Progenitor cell of endocrine pancreas (in vitro differentiated cells): Measurements from ENCODE around the gene C2orf81. TPM values are rescaled to one million over a fixed set of nuclear protein-coding genes. Genes with fewer than 3 reads are reported as not detected.

ENCODE experiments used
- DNase-seq: peaks from one replicate; pipeline ENCODE4 v3.0.0; 2021; ENCODE audit warnings: low spot score; ENCODE audit not compliant: unreplicated experiment
- H3K27ac Mint-ChIP-seq: 2 replicates; pipeline ENCODE4 v1.8.0; 2021; ENCODE audit warnings: mild to moderate bottlenecking, moderate library complexity, mixed read lengths
- H3K27me3 Mint-ChIP-seq: 2 replicates; pipeline ENCODE4 v1.8.0; 2021; ENCODE audit warnings: mixed read lengths
- H3K36me3 Mint-ChIP-seq: 2 replicates; pipeline ENCODE4 v1.8.0; 2022; ENCODE audit warnings: mixed read lengths; ENCODE audit not compliant: insufficient read depth
- H3K4me1 Mint-ChIP-seq: 2 replicates; pipeline ENCODE4 v1.8.0; 2021; ENCODE audit warnings: low read depth, mixed read lengths
- H3K4me3 Mint-ChIP-seq: 2 replicates; pipeline ENCODE4 v1.8.0; 2021; ENCODE audit warnings: low read depth, mild to moderate bottlenecking, moderate library complexity, mixed read lengths
- H3K9me3 Mint-ChIP-seq: 2 replicates; pipeline ENCODE4 v1.8.0; 2021; ENCODE audit warnings: low read depth, mixed read lengths
- total RNA-seq: library from RNA; stranded (reverse); gene quantifications from 2 replicates; pipeline ENCODE4 v1.2.1, GENCODE V29; 2021
- TF ChIP-seq, protein P1 (sequence below): fragments of 200-600 bp; sonication (generic); IDR thresholded peaks from one replicate; pipeline ENCODE4 v1.5.0; 2021; ENCODE audit warnings: antibody characterized with exemption, mild to moderate bottlenecking; ENCODE audit not compliant: unreplicated experiment

Gene C2orf81
- total RNA-seq, 1 donor from 2014 or later, result 13.4 TPM

DNA sequence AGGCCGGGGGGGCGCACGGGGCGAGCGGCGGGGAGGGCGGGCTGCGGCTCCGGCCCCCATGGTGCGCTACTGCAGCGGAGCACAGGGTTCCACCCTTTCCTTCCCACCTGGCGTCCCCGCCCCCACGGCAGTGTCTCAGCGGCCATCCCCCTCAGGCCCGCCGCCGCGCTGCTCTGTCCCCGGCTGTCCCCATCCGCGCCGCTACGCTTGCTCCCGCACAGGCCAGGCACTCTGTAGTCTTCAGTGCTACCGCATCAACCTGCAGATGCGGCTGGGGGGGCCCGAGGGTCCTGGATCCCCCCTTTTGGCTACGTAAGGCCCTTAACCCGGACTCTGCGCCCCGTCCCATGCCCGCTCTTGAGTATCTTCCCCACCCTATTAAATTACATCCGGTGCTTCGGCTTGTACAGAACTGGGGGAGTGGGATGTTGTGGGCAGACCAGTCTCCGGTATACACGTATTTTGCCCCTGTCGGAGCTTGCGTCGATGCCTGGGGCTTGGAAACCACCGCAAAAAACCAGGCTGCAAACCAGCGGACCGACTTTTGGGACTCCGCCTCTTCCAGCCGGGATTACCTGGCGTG is 36.2 kb upstream of the C2orf81 start:
- peak overlapping the region; percentile 89 for H3K4me3 Mint-ChIP-seq
- H3K9me3 Mint-ChIP-seq, result no peaks in the 10 kb centered on the region
- peaks cover 1% of the 10 kb centered on the region for H3K36me3 Mint-ChIP-seq
- peak; percentile 67 for DNase-seq
- H3K27ac Mint-ChIP-seq, result peak overlapping the region; percentile 99
- TF ChIP-seq, protein P1, sequence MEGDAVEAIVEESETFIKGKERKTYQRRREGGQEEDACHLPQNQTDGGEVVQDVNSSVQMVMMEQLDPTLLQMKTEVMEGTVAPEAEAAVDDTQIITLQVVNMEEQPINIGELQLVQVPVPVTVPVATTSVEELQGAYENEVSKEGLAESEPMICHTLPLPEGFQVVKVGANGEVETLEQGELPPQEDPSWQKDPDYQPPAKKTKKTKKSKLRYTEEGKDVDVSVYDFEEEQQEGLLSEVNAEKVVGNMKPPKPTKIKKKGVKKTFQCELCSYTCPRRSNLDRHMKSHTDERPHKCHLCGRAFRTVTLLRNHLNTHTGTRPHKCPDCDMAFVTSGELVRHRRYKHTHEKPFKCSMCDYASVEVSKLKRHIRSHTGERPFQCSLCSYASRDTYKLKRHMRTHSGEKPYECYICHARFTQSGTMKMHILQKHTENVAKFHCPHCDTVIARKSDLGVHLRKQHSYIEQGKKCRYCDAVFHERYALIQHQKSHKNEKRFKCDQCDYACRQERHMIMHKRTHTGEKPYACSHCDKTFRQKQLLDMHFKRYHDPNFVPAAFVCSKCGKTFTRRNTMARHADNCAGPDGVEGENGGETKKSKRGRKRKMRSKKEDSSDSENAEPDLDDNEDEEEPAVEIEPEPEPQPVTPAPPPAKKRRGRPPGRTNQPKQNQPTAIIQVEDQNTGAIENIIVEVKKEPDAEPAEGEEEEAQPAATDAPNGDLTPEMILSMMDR, result no peak
- H3K4me1 Mint-ChIP-seq, result peaks cover 33% of the 10 kb centered on the region
- H3K27me3 Mint-ChIP-seq, result peaks cover 4% of the 10 kb centered on the region

DNA sequence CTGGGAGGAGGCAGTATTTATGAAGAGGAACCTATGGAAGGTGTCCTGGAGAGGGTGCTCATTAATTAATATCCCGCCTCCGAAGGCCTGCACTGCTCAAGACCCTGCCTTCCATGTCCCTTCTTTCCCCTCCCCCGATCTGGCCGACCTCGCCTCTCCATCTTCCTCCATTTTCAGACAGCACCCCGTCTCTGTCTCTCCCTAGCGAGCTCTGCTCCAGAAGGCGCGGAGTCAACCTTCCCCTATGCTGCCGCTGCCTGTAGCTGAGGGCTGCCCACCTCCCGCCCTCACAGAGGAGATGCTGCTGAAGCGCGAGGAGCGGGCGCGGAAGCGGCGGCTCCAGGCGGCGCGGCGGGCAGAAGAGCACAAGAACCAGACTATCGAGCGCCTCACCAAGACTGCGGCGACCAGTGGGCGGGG is 35.7 kb upstream of the C2orf81 start:
- TF ChIP-seq, protein P1, result no peak
- H3K27ac Mint-ChIP-seq, result peak overlapping the region; percentile 96
- peaks cover 33% of the 10 kb centered on the region for H3K4me1 Mint-ChIP-seq
- peaks cover 4% of the 10 kb centered on the region for H3K27me3 Mint-ChIP-seq
- no peak for DNase-seq
- peaks cover 1% of the 10 kb centered on the region for H3K36me3 Mint-ChIP-seq
- no peaks in the 10 kb centered on the region for H3K9me3 Mint-ChIP-seq
- peak overlapping the region; percentile 89 for H3K4me3 Mint-ChIP-seq

DNA sequence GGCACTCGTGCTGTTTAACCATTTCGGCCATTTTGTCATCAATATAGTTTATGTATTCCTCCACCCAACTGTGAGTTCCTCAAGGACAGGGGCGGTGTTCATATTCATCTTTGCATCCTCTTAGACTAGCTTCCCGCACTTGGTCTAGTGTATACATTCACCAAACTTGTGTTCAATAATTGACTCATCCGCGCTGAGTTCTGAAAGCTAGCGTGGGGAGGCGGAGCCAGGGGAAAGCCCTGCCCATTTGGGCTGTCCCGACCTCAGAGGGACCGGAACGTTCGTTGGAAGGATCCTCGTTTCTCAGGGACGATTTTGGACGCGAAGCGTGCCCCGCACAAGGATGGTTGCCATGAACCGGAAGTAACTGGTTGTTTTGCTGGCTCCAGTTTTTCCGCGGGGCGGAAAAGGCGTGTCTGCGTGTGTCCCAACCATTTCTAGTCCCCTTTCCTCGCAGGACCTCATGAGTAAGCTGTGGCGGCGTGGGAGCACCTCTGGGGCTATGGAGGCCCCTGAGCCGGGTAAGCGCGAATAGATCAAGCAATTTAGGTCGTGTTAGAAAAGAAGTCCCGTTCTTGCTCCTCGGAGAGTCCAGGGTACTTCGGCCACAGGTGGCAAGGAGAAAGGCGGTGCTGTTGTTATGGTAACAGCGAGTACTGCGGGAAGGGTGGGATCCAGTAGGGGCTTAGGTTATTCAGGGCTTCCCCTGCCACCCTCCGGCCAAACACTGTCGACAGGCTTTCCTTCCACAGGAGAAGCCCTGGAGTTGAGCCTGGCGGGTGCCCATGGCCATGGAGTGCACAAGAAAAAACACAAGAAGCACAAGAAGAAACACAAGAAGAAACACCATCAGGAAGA is 33.5 kb upstream of the C2orf81 start, which contains the start of gene INO80B:
INO80B (plus strand) TSS at position 434 of the 858 bp plus-strand sequence; CDS start at position 464, 30 bp downstream.
- peak within 1 kb of the TSS; percentile 89 for H3K4me3 Mint-ChIP-seq
- H3K27me3 Mint-ChIP-seq, result peaks cover 4% of the 10 kb centered on the region
- H3K4me1 Mint-ChIP-seq, result peaks cover 33% of the 10 kb centered on the region
- TF ChIP-seq, protein P1, result no peak
- peak within 1 kb of the TSS; percentile 96 for H3K27ac Mint-ChIP-seq
- H3K36me3 Mint-ChIP-seq, result no peaks in the 10 kb centered on the region
- no peaks in the 10 kb centered on the region for H3K9me3 Mint-ChIP-seq
- peak; percentile 93 for DNase-seq

DNA sequence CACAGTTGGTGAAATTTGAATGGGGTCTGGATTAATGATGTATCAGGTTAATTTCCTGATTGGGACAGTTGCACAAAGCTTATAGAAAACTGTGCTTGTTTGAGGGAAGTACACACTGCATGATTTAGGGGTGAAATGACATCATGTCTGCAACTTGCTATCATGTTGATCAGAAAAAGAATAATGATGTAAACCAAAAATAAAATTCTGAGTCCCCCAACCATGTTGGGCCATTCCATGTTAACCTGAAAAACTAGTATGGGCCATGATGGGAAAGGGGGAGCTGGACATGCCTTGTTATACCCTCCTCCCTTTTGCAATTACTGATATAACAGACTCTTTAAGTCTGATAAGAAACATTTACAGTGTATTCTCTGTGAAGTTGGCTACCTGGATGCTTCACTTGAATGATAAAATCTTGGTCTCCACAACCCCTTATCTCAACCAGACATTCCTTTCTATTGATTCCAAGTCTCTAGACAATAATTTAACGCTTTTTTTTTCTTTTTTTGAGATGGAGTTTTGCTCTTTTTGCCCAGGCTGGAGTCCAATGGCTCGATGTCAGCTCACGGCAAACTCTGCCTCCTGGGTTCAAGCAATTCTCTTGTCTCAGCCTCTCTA is 29.3 kb upstream of the C2orf81 start:
- DNase-seq, result no peak
- TF ChIP-seq, protein P1, result no peak
- Mint-ChIP-seq H3K36me3 (no peaks in the 10 kb centered on the region), H3K4me1 (peaks cover 17% of the 10 kb centered on the region), H3K27ac (no peak overlapping the region), H3K9me3 (no peaks in the 10 kb centered on the region), H3K4me3 (no peak overlapping the region), H3K27me3 (peaks cover 4% of the 10 kb centered on the region)

DNA sequence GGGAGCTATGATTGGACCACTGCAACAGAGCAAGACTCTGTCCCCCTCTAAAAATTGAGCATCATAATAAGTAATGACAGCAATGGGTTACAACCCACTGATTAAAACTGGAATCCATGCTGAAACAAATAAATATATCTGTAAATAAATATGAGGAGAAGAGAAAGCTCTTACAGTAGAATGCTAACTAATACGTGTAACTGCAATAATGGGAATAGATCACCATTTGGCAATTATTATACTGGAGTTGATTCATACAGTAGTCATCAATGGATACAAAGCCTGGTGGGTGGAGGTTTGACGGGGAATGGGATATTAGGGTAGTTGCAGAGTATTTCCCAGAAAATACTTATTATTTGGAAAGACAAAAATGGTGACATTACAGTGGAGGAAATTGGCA is 27.4 kb upstream of the C2orf81 start:
- no peaks in the 10 kb centered on the region for H3K36me3 Mint-ChIP-seq
- no peak for DNase-seq
- H3K27me3 Mint-ChIP-seq, result peaks cover 7% of the 10 kb centered on the region
- H3K9me3 Mint-ChIP-seq, result no peaks in the 10 kb centered on the region
- TF ChIP-seq, protein P1, result no peak
- H3K4me3 Mint-ChIP-seq, result no peak overlapping the region
- H3K27ac Mint-ChIP-seq, result no peak overlapping the region
- peaks cover 8% of the 10 kb centered on the region for H3K4me1 Mint-ChIP-seq
